GM23338 (cell line): Measurements from ENCODE around the gene ACAD11.

Experiments
- REST ChIP-seq: IDR thresholded peaks from one replicate; pipeline ENCODE4 v1.6.1; 2018; ENCODE audit warnings: antibody characterized with exemption; ENCODE audit not compliant: unreplicated experiment
- TF ChIP-seq, protein P1 (sequence below), 2 experiments: fragments of 200-600 bp in 1 of 2; sonication (generic) in 1 of 2; conservative IDR thresholded peaks; 2 replicates each; pipeline versions ENCODE4 v1.5.1 to v1.6.1; 2016 to 2017; ENCODE audit warnings: antibody characterized with exemption in 2 of 2, low read depth in 2 of 2, mild to moderate bottlenecking in 2 of 2, moderate library complexity in 1 of 2

DNA sequence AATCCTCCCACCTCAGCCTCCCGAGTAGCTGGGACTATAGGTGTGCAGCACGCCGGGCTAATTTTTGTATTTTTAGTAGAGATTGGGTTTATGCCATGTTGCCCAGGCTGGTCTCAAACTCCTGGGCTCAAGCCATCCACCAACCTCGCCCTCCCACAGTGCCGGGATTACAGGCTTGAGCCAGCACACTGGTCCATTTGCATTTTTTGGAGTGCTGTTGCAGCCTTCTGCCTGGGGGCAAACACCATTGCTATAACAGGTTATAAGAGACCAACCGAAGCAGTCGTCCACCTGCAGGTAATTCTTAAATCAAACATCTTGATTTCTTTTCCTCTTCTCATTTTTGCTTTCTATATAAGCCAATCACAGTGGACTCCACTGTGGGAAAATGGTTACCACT is 34.8 kb downstream of the ACAD11 start:
- TF ChIP-seq, protein P1, sequence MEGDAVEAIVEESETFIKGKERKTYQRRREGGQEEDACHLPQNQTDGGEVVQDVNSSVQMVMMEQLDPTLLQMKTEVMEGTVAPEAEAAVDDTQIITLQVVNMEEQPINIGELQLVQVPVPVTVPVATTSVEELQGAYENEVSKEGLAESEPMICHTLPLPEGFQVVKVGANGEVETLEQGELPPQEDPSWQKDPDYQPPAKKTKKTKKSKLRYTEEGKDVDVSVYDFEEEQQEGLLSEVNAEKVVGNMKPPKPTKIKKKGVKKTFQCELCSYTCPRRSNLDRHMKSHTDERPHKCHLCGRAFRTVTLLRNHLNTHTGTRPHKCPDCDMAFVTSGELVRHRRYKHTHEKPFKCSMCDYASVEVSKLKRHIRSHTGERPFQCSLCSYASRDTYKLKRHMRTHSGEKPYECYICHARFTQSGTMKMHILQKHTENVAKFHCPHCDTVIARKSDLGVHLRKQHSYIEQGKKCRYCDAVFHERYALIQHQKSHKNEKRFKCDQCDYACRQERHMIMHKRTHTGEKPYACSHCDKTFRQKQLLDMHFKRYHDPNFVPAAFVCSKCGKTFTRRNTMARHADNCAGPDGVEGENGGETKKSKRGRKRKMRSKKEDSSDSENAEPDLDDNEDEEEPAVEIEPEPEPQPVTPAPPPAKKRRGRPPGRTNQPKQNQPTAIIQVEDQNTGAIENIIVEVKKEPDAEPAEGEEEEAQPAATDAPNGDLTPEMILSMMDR (conservative IDR thresholded peaks at IDR 0.05; ENCODE audit: low read depth in 2 of 2) = no peak
- TF ChIP-seq REST = no peak
